ENCODE measurements around the gene HELT. TPM values are rescaled to one million over a fixed set of nuclear protein-coding genes. Genes with fewer than 3 reads are reported as not detected.
A peak's percentile ranks its signal among the peaks of the same experiment; 100 is the strongest.
"Not testable (repeated sequence)": the region's sequence is repeated elsewhere in the genome, so short reads cannot be mapped to it uniquely, and the experiment has no call there.

The HELT gene, protein sequence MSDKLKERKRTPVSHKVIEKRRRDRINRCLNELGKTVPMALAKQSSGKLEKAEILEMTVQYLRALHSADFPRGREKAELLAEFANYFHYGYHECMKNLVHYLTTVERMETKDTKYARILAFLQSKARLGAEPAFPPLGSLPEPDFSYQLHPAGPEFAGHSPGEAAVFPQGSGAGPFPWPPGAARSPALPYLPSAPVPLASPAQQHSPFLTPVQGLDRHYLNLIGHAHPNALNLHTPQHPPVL
- not detected for total RNA-seq

GRCh38 chr4:185017964-185018772, at the start of gene HELT:
Gene HELT, plus strand, starts transcription at chr4:185018490. Its CDS starts 439 bp downstream, at chr4:185018929.
- peaks cover 18 to 45% of the 10 kb centered on the region in 2 donors for H3K4me1 ChIP-seq
- H3K36me3 ChIP-seq = no peaks in the 10 kb centered on the region
- TF ChIP-seq CTCF (IDR thresholded peaks at IDR 0.05 in 4 of 5, conservative IDR thresholded peaks at IDR 0.05 in 1 of 5) (no peak), POLR2A (IDR thresholded peaks at IDR 0.05) (no peak)
- no peak for DNase-seq
- H3K4me3 ChIP-seq = peak within 1 kb of the TSS in 2 of 4 donors; percentile 6 to 43
- in situ Hi-C loops (cut with MboI; ENCODE audit: low sequenced_read_pairs in 4 of 4) = no loop called here
- H3K9me3 ChIP-seq = no peaks in the 10 kb centered on the region
- no peak within 1 kb of the TSS for H3K27ac ChIP-seq
- no peak for ATAC-seq
- peaks cover 96 to 100% (median 97%) of the 10 kb centered on the region in 3 donors for H3K27me3 ChIP-seq
- intact Hi-C loops (cut with DNase I; ENCODE audit: low total_unique reads) = no loop called here

DNA sequence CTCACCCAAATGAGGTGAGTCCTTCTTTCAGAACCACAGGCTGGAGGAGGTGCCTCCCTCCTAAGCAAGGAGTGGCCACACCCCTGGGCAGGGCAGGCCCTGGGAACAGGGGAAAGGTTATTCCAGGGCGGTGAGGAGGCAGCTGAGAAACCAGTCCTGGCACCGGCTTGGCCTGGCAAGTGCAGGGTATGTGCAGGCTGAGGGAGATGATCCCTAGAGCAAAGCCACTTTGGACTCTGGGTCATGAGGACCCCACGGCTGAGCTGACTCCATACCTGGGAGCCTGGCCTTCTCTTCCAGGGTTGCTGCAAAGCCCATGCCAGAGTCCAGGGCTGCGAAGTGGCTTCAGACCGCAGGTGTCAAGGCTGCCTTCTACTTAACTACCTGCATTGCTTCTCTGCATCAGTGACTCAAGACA, 49.5 kb upstream of the HELT start:
- Histone ChIP-seq H3K27me3 (no peaks in the 10 kb centered on the region), H3K36me3 (no peaks in the 10 kb centered on the region), H3K9me3 (no peaks in the 10 kb centered on the region), H3K4me3 (no peak overlapping the region), H3K4me1 (peaks cover 13 to 15% of the 10 kb centered on the region in 2 donors), H3K27ac (no peak overlapping the region)
- intact Hi-C loops (cut with DNase I; ENCODE audit: low total_unique reads) = no loop called here
- DNase-seq (peak; percentile 52 to 84), ATAC-seq (peak; percentile 85 to 96)
- in situ Hi-C loops (cut with MboI; ENCODE audit: low sequenced_read_pairs in 4 of 4) = no loop called here
- TF ChIP-seq POLR2A (IDR thresholded peaks at IDR 0.05) = no peak

GRCh38 chr4:184969610-184970009, 48.7 kb upstream of the HELT start:
- Histone ChIP-seq H3K27me3 (no peaks in the 10 kb centered on the region), H3K9me3 (no peaks in the 10 kb centered on the region), H3K4me1 (peaks cover 13 to 15% of the 10 kb centered on the region in 2 donors), H3K27ac (no peak overlapping the region), H3K4me3 (no peak overlapping the region), H3K36me3 (no peaks in the 10 kb centered on the region)
- DNase-seq (no peak), ATAC-seq (no peak)
- intact Hi-C loops (cut with DNase I; ENCODE audit: low total_unique reads) (no loop called here), in situ Hi-C loops (cut with MboI; ENCODE audit: low sequenced_read_pairs in 4 of 4) (no loop called here)
- TF ChIP-seq POLR2A (IDR thresholded peaks at IDR 0.05) (no peak), CTCF (IDR thresholded peaks at IDR 0.05 in 4 of 5, conservative IDR thresholded peaks at IDR 0.05 in 1 of 5) (no peak)

GRCh38 chr4:184972991-184973390, 45.3 kb upstream of the HELT start:
- Histone ChIP-seq H3K4me3 (no peak overlapping the region), H3K9me3 (no peaks in the 10 kb centered on the region), H3K4me1 (peaks cover 13 to 15% of the 10 kb centered on the region in 2 donors), H3K27me3 (no peaks in the 10 kb centered on the region), H3K36me3 (no peaks in the 10 kb centered on the region), H3K27ac (no peak overlapping the region)
- TF ChIP-seq CTCF (IDR thresholded peaks at IDR 0.05 in 4 of 5, conservative IDR thresholded peaks at IDR 0.05 in 1 of 5) = no peak
- TF ChIP-seq POLR2A (IDR thresholded peaks at IDR 0.05) = no peak
- DNase-seq (peak in 1 of 2 donors; percentile 22), ATAC-seq (no peak)
- intact Hi-C loops (cut with DNase I; ENCODE audit: low total_unique reads) (no loop called here), in situ Hi-C loops (cut with MboI; ENCODE audit: low sequenced_read_pairs in 4 of 4) (no loop called here)

- H3K4me3 ChIP-seq; intact Hi-C loops (cut with DNase I; ENCODE audit: low total_unique reads); H3K36me3 ChIP-seq; H3K27ac ChIP-seq; H3K4me1 ChIP-seq; ATAC-seq; DNase-seq; H3K27me3 ChIP-seq; H3K9me3 ChIP-seq: not testable (repeated sequence)
- in situ Hi-C loops (cut with MboI; ENCODE audit: low sequenced_read_pairs in 4 of 4) = loop anchor here in 3 of 4 donors (25.0 kb wide), 1 partner anchor 239 kb away; the partner anchor contains the start of gene CENPU (in 3 of the 3)
Observed at GRCh38 chr4:184976348-184976747, 41.9 kb upstream of the HELT start.

Data from gastrocnemius medialis (tissue), 4 donors.